Parathyroid adenoma (tissue), 2 donors: Measurements from ENCODE around the gene FBXL7.

Source experiments
- H2AFZ ChIP-seq: fragments of 300-600 bp; sonication (generic); one replicate; pipeline ENCODE4 v1.7.0; 2017; ENCODE audit warnings: antibody characterized with exemption, mild to moderate bottlenecking
- H3K27ac ChIP-seq: fragments of 300-600 bp; sonication (generic); one replicate; pipeline ENCODE4 v1.7.0; 2017
- H3K27me3 ChIP-seq: fragments of 300-600 bp; sonication (generic); one replicate; pipeline ENCODE4 v1.7.0; 2017; ENCODE audit warnings: low read length; ENCODE audit not compliant: control insufficient read depth, insufficient read depth
- H3K36me3 ChIP-seq: fragments of 300-600 bp; sonication (generic); one replicate; pipeline ENCODE4 v1.7.0; 2017; ENCODE audit warnings: low read length; ENCODE audit not compliant: control insufficient read depth, insufficient read depth
- H3K4me1 ChIP-seq: fragments of 300-600 bp; sonication (generic); one replicate; pipeline ENCODE4 v1.7.0; 2017; ENCODE audit warnings: control low read depth
- H3K4me2 ChIP-seq: fragments of 300-600 bp; sonication (generic); one replicate; pipeline ENCODE4 v1.7.0; 2017; ENCODE audit warnings: low read length
- H3K4me3 ChIP-seq: fragments of 300-600 bp; sonication (generic); one replicate; pipeline ENCODE4 v1.7.0; 2017; ENCODE audit warnings: low read depth, low read length
- H3K79me2 ChIP-seq: fragments of 300-600 bp; sonication (generic); one replicate; pipeline ENCODE4 v1.7.0; 2017; ENCODE audit warnings: control low read depth
- H3K9ac ChIP-seq: fragments of 300-600 bp; sonication (generic); one replicate; pipeline ENCODE4 v1.7.0; 2017; ENCODE audit warnings: mild to moderate bottlenecking
- H3K9me3 ChIP-seq: fragments of 300-600 bp; sonication (generic); one replicate; pipeline ENCODE4 v1.7.0; 2017; ENCODE audit warnings: low read length; ENCODE audit not compliant: control insufficient read depth
- TF ChIP-seq, protein P1 (sequence below): fragments of 300-600 bp; sonication (generic); IDR thresholded peaks from one replicate; pipeline ENCODE4 v1.7.0; 2017; ENCODE audit warnings: antibody characterized with exemption, mild to moderate bottlenecking
- donor health status: primary hyperparathyroidism.

The FBXL7 gene

DNA sequence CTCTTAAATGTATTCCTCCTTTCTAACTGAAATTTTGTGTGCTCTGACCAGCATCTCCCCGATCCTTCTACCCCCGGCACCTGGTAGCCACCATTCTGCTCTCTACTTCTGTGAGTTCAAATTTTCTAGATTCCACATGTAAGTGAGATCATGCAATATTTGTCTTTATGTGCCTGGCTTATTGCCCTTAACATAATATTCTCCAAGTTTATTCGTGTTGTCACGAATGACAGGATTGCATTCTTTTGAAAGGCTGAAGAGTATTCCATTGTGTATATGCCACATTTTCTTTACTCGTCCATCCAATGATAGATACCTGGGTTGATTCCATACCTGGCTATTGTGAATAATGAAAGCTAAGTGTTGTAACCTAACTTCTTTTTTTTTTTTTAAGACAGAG is 29.0 kb downstream of the FBXL7 start:
- H3K79me2 ChIP-seq = no peaks in the 10 kb centered on the region
- no peaks in the 10 kb centered on the region for H3K4me1 ChIP-seq
- H3K4me3 ChIP-seq = no peak overlapping the region
- H3K27ac ChIP-seq = no peak overlapping the region
- H3K27me3 ChIP-seq = no peaks in the 10 kb centered on the region
- H3K4me2 ChIP-seq = no peak overlapping the region
- H3K9ac ChIP-seq = no peak overlapping the region
- H3K9me3 ChIP-seq = no peaks in the 10 kb centered on the region
- TF ChIP-seq, protein P1, sequence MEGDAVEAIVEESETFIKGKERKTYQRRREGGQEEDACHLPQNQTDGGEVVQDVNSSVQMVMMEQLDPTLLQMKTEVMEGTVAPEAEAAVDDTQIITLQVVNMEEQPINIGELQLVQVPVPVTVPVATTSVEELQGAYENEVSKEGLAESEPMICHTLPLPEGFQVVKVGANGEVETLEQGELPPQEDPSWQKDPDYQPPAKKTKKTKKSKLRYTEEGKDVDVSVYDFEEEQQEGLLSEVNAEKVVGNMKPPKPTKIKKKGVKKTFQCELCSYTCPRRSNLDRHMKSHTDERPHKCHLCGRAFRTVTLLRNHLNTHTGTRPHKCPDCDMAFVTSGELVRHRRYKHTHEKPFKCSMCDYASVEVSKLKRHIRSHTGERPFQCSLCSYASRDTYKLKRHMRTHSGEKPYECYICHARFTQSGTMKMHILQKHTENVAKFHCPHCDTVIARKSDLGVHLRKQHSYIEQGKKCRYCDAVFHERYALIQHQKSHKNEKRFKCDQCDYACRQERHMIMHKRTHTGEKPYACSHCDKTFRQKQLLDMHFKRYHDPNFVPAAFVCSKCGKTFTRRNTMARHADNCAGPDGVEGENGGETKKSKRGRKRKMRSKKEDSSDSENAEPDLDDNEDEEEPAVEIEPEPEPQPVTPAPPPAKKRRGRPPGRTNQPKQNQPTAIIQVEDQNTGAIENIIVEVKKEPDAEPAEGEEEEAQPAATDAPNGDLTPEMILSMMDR = no peak
- no peaks in the 10 kb centered on the region for H3K36me3 ChIP-seq
- no peak overlapping the region for H2AFZ ChIP-seq

DNA sequence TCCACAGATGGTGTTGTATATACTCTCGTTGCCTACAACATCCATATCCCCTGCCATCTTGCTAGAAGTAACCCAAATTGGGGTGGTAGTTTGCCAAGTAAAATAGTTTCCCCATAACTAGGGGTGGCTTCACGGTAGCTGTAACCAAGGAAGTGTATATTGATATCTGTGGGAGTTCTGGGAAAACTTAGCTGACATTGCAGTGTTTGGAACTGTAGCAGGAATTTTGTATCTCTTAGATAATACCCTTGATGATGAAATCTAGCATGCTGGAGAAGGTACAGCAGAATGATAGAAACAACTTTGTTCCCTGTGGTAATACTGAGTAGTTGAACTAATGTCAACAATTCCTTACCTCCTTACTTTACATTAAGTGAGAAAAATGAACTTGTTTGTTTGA is 29.8 kb downstream of the FBXL7 start:
- Histone ChIP-seq H3K4me3 (no peak overlapping the region), H3K9ac (no peak overlapping the region), H3K4me1 (no peaks in the 10 kb centered on the region), H3K4me2 (no peak overlapping the region), H3K36me3 (no peaks in the 10 kb centered on the region), H3K9me3 (no peaks in the 10 kb centered on the region), H3K79me2 (no peaks in the 10 kb centered on the region), H3K27ac (no peak overlapping the region), H3K27me3 (no peaks in the 10 kb centered on the region), H2AFZ (no peak overlapping the region)
- TF ChIP-seq, protein P1 = no peak

DNA sequence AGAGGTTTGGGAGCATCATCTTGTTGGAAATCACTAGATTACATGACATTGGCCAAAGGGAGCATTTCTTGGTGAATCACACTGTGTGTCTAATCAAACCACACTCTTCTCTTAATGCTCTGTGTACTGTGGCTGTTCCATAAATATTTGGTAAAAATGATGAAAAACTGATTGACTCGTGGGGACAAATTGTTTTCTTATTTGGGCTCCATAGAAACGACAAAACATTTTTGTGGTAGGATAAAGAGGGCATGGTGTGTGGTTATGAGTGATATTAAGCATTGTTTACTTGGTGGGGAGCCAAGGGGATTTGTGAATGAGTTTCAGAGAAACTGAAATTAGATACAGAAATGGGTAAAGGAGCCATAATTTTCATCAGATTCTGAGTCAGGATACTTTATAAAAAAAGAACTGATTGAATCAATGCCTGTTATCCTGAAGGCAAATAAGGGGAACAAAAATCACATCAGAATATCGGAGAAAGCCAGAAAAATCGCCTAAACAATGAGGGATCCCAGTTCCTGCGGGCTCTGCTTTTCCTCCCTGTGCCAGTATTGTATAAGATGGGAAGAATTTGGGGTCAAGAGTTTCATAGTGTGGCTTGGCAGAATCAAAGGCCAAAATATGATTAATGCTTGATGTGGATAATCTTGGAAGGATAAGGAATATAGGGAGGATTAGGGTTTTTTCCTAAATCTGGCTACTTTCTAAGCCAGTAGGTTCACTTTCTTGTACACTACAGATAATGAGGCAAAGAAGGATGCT is 33.3 kb downstream of the FBXL7 start:
- Histone ChIP-seq H3K4me2 (no peak overlapping the region), H3K4me3 (no peak overlapping the region), H3K27me3 (no peaks in the 10 kb centered on the region), H3K27ac (no peak overlapping the region), H2AFZ (no peak overlapping the region), H3K9ac (no peak overlapping the region), H3K36me3 (no peaks in the 10 kb centered on the region), H3K79me2 (no peaks in the 10 kb centered on the region), H3K9me3 (no peaks in the 10 kb centered on the region), H3K4me1 (no peaks in the 10 kb centered on the region)
- TF ChIP-seq, protein P1 = no peak

DNA sequence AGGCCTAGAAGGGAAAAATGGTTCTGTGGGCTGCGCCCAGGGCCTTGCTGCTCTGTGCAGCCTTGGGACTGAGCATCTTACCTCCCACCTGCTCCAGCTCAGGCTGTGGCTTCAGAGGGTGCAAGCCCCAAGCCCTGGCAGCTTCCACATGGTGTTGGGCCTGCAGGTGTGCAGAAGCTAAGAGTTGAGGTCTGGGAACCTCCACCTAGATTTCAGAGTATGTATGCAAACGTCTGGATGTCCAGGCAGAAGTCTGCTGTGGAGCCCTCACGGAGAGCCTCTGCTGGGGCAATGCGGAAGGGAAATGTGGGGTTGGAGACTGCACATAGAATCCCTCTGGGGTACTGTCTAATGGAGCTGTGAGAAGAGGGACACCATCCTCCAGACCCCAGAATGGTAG is 36.0 kb downstream of the FBXL7 start:
- H3K9ac ChIP-seq = no peak overlapping the region
- H3K27ac ChIP-seq = no peak overlapping the region
- no peak overlapping the region for H2AFZ ChIP-seq
- H3K4me1 ChIP-seq = no peaks in the 10 kb centered on the region
- no peak overlapping the region for H3K4me3 ChIP-seq
- H3K9me3 ChIP-seq = no peaks in the 10 kb centered on the region
- TF ChIP-seq, protein P1 = no peak
- H3K4me2 ChIP-seq = no peak overlapping the region
- no peaks in the 10 kb centered on the region for H3K36me3 ChIP-seq
- H3K79me2 ChIP-seq = no peaks in the 10 kb centered on the region
- no peaks in the 10 kb centered on the region for H3K27me3 ChIP-seq

DNA sequence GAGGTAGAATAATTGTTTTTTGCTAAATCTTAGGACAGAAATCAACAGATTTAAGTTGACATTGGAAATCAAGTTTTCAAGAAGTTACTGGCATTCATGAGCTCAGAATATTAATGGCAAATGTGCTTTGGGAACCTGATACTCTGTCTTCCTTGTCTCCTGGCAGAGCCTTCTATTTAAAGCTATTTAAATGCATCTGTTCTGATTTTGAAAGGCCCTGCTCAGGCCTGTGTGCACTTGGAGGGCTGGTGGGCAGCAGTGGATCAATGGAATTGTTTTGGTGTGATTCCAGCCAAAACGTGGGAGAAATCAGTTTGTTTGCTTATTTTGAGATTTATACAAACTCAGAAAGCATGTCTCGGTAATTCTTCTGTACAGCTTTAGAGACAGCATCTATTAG is 38.5 kb downstream of the FBXL7 start:
- Histone ChIP-seq H3K27ac (no peak overlapping the region), H3K9ac (no peak overlapping the region), H3K27me3 (no peaks in the 10 kb centered on the region), H2AFZ (no peak overlapping the region), H3K4me3 (no peak overlapping the region), H3K4me2 (no peak overlapping the region), H3K36me3 (no peaks in the 10 kb centered on the region), H3K9me3 (no peaks in the 10 kb centered on the region), H3K4me1 (no peaks in the 10 kb centered on the region), H3K79me2 (no peaks in the 10 kb centered on the region)
- TF ChIP-seq, protein P1 = no peak
